Stomach (tissue), 9 donors: ENCODE data around the gene AUNIP. TPM values are rescaled to one million over a fixed set of nuclear protein-coding genes. Genes with fewer than 3 reads are reported as not detected.

Experiments used
- DNase-seq, 2 donors: peaks; one replicate each; pipeline versions ENCODE4 v3.0.0 to v3.0.0-alpha.2; 2013 to 2019
- H3K27ac ChIP-seq, 5 donors: fragments of 200-600 bp in 4 of 5; sonication (generic) in 4 of 5; one replicate each; pipeline ENCODE4 v1.5.1; 2013 to 2019; ENCODE audit warnings: mild to moderate bottlenecking in 1 of 5, moderate library complexity in 1 of 5
- H3K27me3 ChIP-seq, 3 donors: fragments of 200-600 bp; sonication (generic); one replicate each; pipeline ENCODE4 v1.5.1; 2017 to 2019; ENCODE audit warnings: mixed run types in 1 of 3
- H3K36me3 ChIP-seq, 4 donors: fragments of 200-600 bp; sonication (generic); 1 replicate in 3 of 4; 2 replicates in 1 of 4; pipeline ENCODE4 v1.5.1; 2016 to 2019
- H3K4me1 ChIP-seq, 4 donors: fragments of 200-600 bp; sonication (generic); one replicate each; pipeline ENCODE4 v1.5.1; 2016 to 2019
- H3K4me3 ChIP-seq, 4 donors: fragments of 200-600 bp; sonication (generic) in 3 of 4; one replicate each; pipeline ENCODE4 v1.5.1; 2016 to 2019; ENCODE audit warnings: mild to moderate bottlenecking in 1 of 4
- H3K9me3 ChIP-seq, 4 donors: fragments of 200-600 bp; sonication (generic); one replicate each; pipeline ENCODE4 v1.5.1; 2016 to 2019
- CTCF ChIP-seq, 7 experiments: fragments of 450-650 bp in 4 of 7; fragments of 200-600 bp in 3 of 7; sonication (generic) in 3 of 7; IDR thresholded peaks; one replicate each; pipeline ENCODE4 v1.5.1; 2016 to 2019; ENCODE audit warnings: antibody characterized with exemption in 7 of 7, control low read depth in 2 of 7, mild to moderate bottlenecking in 1 of 7
- EP300 ChIP-seq: sonication (generic); formaldehyde crosslinking; IDR thresholded peaks from one replicate; pipeline ENCODE4 v1.6.1; 2017; ENCODE audit warnings: antibody characterized with exemption
- POLR2A ChIP-seq, 4 donors: fragments of 450-650 bp; IDR thresholded peaks; one replicate each; pipeline ENCODE4 v1.6.1; 2016; ENCODE audit warnings: antibody characterized with exemption in 4 of 4, control low read depth in 2 of 4, mild to moderate bottlenecking in 1 of 4, moderate library complexity in 1 of 4
- POLR2AphosphoS5 ChIP-seq, 3 donors: sonication (generic); formaldehyde crosslinking; IDR thresholded peaks; one replicate each; pipeline ENCODE4 v1.6.1; 2016; ENCODE audit warnings: antibody characterized with exemption in 3 of 3
- WGBS, 5 donors: extraction: QIAGEN DNeasy Blood & Tissue Kit in 3 of 5; methylation state at CpG; one replicate each; pipeline versions ENCODE4 v1.1.5 to v1.1.7; 2013 to 2018; 5-methylcytosine and 5-hydroxymethylcytosine counted together
- intact Hi-C: fragments of 100-400 bp; cut with DNase I; formaldehyde crosslinking; loops from one replicate; pipeline ENCODE4 v1.15.1; 2023; ENCODE audit warnings: low total_unique reads
- polyA plus RNA-seq, 3 donors: library from polyadenylated mRNA; stranded (reverse); fragments of 200-250 nt; gene quantifications; one replicate each; pipeline ENCODE4 v1.2.3, GENCODE V29; 2013
- total RNA-seq, 5 donors: library from RNA; depleted of rRNA; stranded (reverse); fragments of >200 nt; gene quantifications; one replicate each; pipeline versions ENCODE4 v1.1.0 to v1.2.3, GENCODE V29; 2014 to 2016
- donor health status: healthy with polysubstance abuse.
- donor health status: Bipolar disorder and iron deficiency.
- donor health status: healthy.

AUNIP gene
- total and polyA plus RNA-seq, 8 donors: 0.68 to 2.8 (median 1.00) TPM; not detected in 3

DNA sequence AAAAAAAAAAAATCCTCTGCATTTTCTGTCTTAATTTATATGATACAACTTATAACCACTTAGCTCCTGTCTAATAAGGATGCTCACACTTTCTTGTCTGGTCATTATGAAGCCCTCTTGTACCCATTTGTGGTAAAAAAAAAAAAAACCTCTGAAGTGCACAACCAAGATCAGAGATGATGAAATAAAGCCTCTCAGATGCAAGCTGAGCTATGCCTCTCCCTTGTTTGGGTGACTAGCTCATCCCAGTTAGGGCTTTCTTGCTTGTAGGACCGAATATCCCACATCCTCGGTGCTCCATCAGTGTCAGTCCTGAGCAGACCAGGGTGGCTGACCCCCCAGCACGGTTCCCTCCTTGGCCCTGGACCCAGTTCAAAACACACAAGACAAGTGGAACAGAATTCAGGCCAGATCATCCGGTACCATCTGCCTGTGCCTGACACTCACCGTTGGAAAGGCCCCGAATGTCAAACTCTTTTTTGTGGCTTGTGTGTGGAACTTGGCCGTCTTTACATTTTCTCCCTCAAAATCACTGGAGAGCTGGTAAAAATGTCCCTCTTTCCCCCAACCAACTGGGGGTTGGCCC, 65.6 kb downstream of the AUNIP start:
- TF ChIP-seq CTCF (IDR thresholded peaks at IDR 0.05) (no peak), POLR2AphosphoS5 (IDR thresholded peaks at IDR 0.05) (no peak), EP300 (no peak), POLR2A (IDR thresholded peaks at IDR 0.05) (no peak)
- no peaks in the 10 kb centered on the region for H3K9me3 ChIP-seq
- 64 to 85% (median 71%) methylated on average over 7 of the region's 7 CpGs for WGBS, 5 donors
- H3K27me3 ChIP-seq: no peaks in the 10 kb centered on the region
- H3K36me3 ChIP-seq: peaks cover 0 to 10% (median 5%) of the 10 kb centered on the region in 4 donors
- intact Hi-C loops: no loop called here
- DNase-seq: no peak
- H3K4me1 ChIP-seq: peaks cover 9 to 31% (median 22%) of the 10 kb centered on the region in 4 donors
- peak overlapping the region in 2 of 5 donors; percentile 3 to 26 for H3K27ac ChIP-seq
- no peak overlapping the region for H3K4me3 ChIP-seq

DNA sequence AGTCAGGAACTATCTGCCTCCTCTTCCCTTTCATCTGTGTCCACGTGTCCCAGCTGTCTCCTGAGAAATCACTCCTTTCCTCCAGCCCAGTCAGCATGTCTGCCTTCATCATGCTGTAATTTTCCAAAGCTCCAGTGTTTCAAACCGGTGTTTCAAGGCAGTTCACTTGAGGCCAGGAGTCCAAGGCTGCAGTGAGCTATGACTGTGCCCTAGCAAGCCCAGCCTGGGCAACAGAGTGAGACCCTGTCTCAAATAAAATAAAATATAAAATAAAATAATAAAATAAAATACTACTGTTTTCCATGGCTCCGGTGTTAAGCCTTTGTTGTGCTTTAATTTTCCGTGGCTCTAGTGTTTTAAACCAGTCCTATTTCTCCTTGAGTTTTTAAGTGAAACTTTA, 67.1 kb downstream of the AUNIP start:
- H3K36me3 ChIP-seq: peaks cover 0 to 14% (median 5%) of the 10 kb centered on the region in 4 donors
- DNase-seq: no peak
- H3K27ac ChIP-seq: no peak overlapping the region
- TF ChIP-seq CTCF (IDR thresholded peaks at IDR 0.05): no peak
- no peak for TF ChIP-seq POLR2A (IDR thresholded peaks at IDR 0.05)
- TF ChIP-seq POLR2AphosphoS5 (IDR thresholded peaks at IDR 0.05): no peak
- no peak for TF ChIP-seq EP300
- intact Hi-C loops: no loop called here
- H3K9me3 ChIP-seq: no peaks in the 10 kb centered on the region
- no peaks in the 10 kb centered on the region for H3K27me3 ChIP-seq
- H3K4me3 ChIP-seq: no peak overlapping the region
- WGBS, 5 donors: 65 to 71% (median 67%) methylated on average over 4 of the region's 4 CpGs
- peaks cover 9 to 28% (median 17%) of the 10 kb centered on the region in 4 donors for H3K4me1 ChIP-seq

DNA sequence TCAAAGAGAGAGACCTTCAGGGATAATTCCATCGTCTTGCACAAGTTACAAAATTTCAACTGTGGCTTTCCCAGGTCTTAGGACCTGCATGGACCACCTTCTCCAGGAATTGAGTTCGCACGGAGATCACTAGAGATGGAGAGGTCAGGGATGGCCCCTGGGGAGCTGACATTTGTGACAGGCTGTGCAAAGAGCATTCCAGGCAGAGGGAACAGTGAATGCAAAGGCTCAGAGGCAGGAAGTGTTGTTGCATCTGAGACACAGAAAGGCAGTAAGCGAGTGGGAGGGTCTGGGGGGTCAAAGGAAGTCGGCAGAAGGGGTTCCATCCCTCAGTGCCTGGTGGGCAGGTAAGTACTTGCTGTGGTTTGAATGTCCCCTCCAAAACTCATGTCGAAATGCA, 68.8 kb downstream of the AUNIP start:
- intact Hi-C loops: no loop called here
- no peak for DNase-seq
- no peaks in the 10 kb centered on the region for H3K9me3 ChIP-seq
- H3K36me3 ChIP-seq: peaks cover 0 to 18% (median 5%) of the 10 kb centered on the region in 4 donors
- H3K4me3 ChIP-seq: no peak overlapping the region
- H3K27ac ChIP-seq: no peak overlapping the region
- H3K4me1 ChIP-seq: peaks cover 1 to 31% (median 20%) of the 10 kb centered on the region in 4 donors
- 88% methylated on average over 6 of the region's 6 CpGs for WGBS, 5 donors
- no peaks in the 10 kb centered on the region for H3K27me3 ChIP-seq
- TF ChIP-seq POLR2A (IDR thresholded peaks at IDR 0.05): no peak
- TF ChIP-seq POLR2AphosphoS5 (IDR thresholded peaks at IDR 0.05): no peak
- TF ChIP-seq CTCF (IDR thresholded peaks at IDR 0.05): no peak
- TF ChIP-seq EP300: no peak

- Histone ChIP-seq H3K9me3 (no peaks in the 10 kb centered on the region), H3K4me1 (peaks cover 9 to 46% (median 31%) of the 10 kb centered on the region in 4 donors), H3K36me3 (peaks cover 0 to 26% (median 13%) of the 10 kb centered on the region in 4 donors), H3K27ac (peak overlapping the region in 1 of 5 donors; percentile 60), H3K4me3 (no peak overlapping the region), H3K27me3 (no peaks in the 10 kb centered on the region)
- intact Hi-C loops: no loop called here
- TF ChIP-seq CTCF (IDR thresholded peaks at IDR 0.05) (no peak), EP300 (no peak), POLR2A (IDR thresholded peaks at IDR 0.05) (no peak), POLR2AphosphoS5 (IDR thresholded peaks at IDR 0.05) (no peak)
- 85 to 90% (median 89%) methylated on average over 5 of the region's 5 CpGs for WGBS, 5 donors
- DNase-seq: no peak
Observed at GRCh38 chr1:25787760-25788166, 71.5 kb downstream of the AUNIP start.
